Fibroblast of lung (primary cell): Measurements from ENCODE around the gene FGFBP2. TPM values are rescaled to one million over a fixed set of nuclear protein-coding genes. Genes with fewer than 3 reads are reported as not detected.

Source experiments
- DNase-seq, 2 donors: peaks; one replicate each; pipeline versions ENCODE4 v3.0.0 to v3.0.0-alpha.2; 2010; ENCODE audit warnings: low read depth in 2 of 2
- H2AFZ ChIP-seq: 2 replicates; pipeline ENCODE4 v1.5.1; 2012; ENCODE audit warnings: low read length, control low read depth, inconsistent platforms
- H3K27ac ChIP-seq: 2 replicates; pipeline ENCODE4 v1.5.1; 2011; ENCODE audit warnings: low read length, control low read depth; ENCODE audit not compliant: insufficient read depth
- H3K27me3 ChIP-seq: 2 replicates; pipeline ENCODE4 v1.5.1; 2011; ENCODE audit warnings: mild to moderate bottlenecking, low read length; ENCODE audit not compliant: control insufficient read depth, insufficient read depth
- H3K36me3 ChIP-seq: 2 replicates; pipeline ENCODE4 v1.5.1; 2011; ENCODE audit warnings: low read length; ENCODE audit not compliant: control insufficient read depth, insufficient read depth
- H3K4me1 ChIP-seq: 2 replicates; pipeline ENCODE4 v1.5.1; 2011; ENCODE audit warnings: low read length; ENCODE audit not compliant: control insufficient read depth, insufficient read depth; ENCODE audit errors: extremely low read depth
- H3K4me2 ChIP-seq: 2 replicates; pipeline ENCODE4 v1.5.1; 2011; ENCODE audit warnings: low read length, control low read depth; ENCODE audit not compliant: insufficient read depth; ENCODE audit errors: extremely low read depth
- H3K4me3 ChIP-seq, 4 experiments: fragments of 200-600 bp in 1 of 4; sonication (generic) in 1 of 4; replicated peaks in 1 of 4; 2 replicates each; pipeline ENCODE4 v1.5.1; 2011 to 2016; ENCODE audit warnings: low read length in 4 of 4, low read depth in 3 of 4, mild to moderate bottlenecking in 3 of 4, control low read depth in 2 of 4, inconsistent platforms in 1 of 4, mixed read lengths in 1 of 4; ENCODE audit not compliant: insufficient read depth in 1 of 4; ENCODE audit errors: control extremely low read depth in 1 of 4
- H3K79me2 ChIP-seq: 2 replicates; pipeline ENCODE4 v1.5.1; 2012; ENCODE audit warnings: mild to moderate bottlenecking, low read length, inconsistent platforms; ENCODE audit not compliant: control insufficient read depth, insufficient read depth
- H3K9ac ChIP-seq: 2 replicates; pipeline ENCODE4 v1.5.1; 2011; ENCODE audit warnings: mild to moderate bottlenecking, low read length, control low read depth; ENCODE audit not compliant: insufficient read depth
- H3K9me3 ChIP-seq: 2 replicates; pipeline ENCODE4 v1.5.1; 2012; ENCODE audit warnings: low read depth, low read length; ENCODE audit not compliant: control insufficient read depth, insufficient read depth
- H4K20me1 ChIP-seq: 2 replicates; pipeline ENCODE4 v1.5.1; 2011; ENCODE audit warnings: low read length; ENCODE audit not compliant: control insufficient read depth, insufficient read depth; ENCODE audit errors: extremely low read depth
- CTCF ChIP-seq, 2 donors: IDR thresholded peaks in 1 of 2; conservative IDR thresholded peaks in 1 of 2; 1 replicate in 1 of 2; 2 replicates in 1 of 2; pipeline ENCODE4 v1.5.1; 2011 to 2012; ENCODE audit warnings: low read length in 2 of 2, control low read depth in 1 of 2, inconsistent platforms in 1 of 2, low read depth in 1 of 2, mild to moderate bottlenecking in 1 of 2
- EZH2 ChIP-seq: IDR thresholded peaks from 2 replicates; pipeline ENCODE4 v1.5.1; 2012; ENCODE audit warnings: low read length, control low read depth, mild to moderate bottlenecking; ENCODE audit errors: missing control alignments
- polyA plus RNA-seq, 2 donors: library from polyadenylated mRNA; depleted of rRNA in 1 of 2; stranded (reverse) in 1 of 2; unstranded in 1 of 2; fragments of >200 nt; gene quantifications; 2 replicates each; pipeline ENCODE4 v1.2.1, GENCODE V29; 2011 to 2012; ENCODE audit warnings: missing spikeins in 1 of 2
- total RNA-seq: library from RNA; depleted of rRNA; stranded (reverse); fragments of >200 nt; gene quantifications from 2 replicates; pipeline ENCODE4 v1.2.1, GENCODE V29; 2014

Gene FGFBP2
- total and polyA plus RNA-seq, 2 donors (not counting 1 experiment from before 2014, with no cell fraction given): 0.09 TPM; not detected in 1

- H3K27ac ChIP-seq: no peak overlapping the region
- no peak overlapping the region for H3K4me3 ChIP-seq
- H2AFZ ChIP-seq: no peak overlapping the region
- DNase-seq: no peak
- no peak overlapping the region for H3K9ac ChIP-seq
- H3K79me2 ChIP-seq: no peaks in the 10 kb centered on the region
- no peaks in the 10 kb centered on the region for H4K20me1 ChIP-seq
- no peak overlapping the region for H3K4me2 ChIP-seq
- TF ChIP-seq CTCF (conservative IDR thresholded peaks at IDR 0.05 in 1 of 2, IDR thresholded peaks at IDR 0.05 in 1 of 2; ENCODE audit: low read depth in 1 of 2, low read length in 2 of 2) (no peak), EZH2 (no peak)
- no peaks in the 10 kb centered on the region for H3K4me1 ChIP-seq
- H3K27me3 ChIP-seq: no peaks in the 10 kb centered on the region
- H3K36me3 ChIP-seq: no peaks in the 10 kb centered on the region
- no peaks in the 10 kb centered on the region for H3K9me3 ChIP-seq
Measured at GRCh38 chr4:15945516-15945915, 17.5 kb downstream of the FGFBP2 start.

GRCh38 chr4:15944895-15945294 is 18.1 kb downstream of the FGFBP2 start:
- Histone ChIP-seq H3K9me3 (no peaks in the 10 kb centered on the region), H3K36me3 (no peaks in the 10 kb centered on the region), H3K9ac (no peak overlapping the region), H2AFZ (no peak overlapping the region), H3K27ac (no peak overlapping the region), H3K27me3 (no peaks in the 10 kb centered on the region), H3K4me1 (no peaks in the 10 kb centered on the region), H4K20me1 (no peaks in the 10 kb centered on the region), H3K4me3 (no peak overlapping the region), H3K4me2 (no peak overlapping the region), H3K79me2 (no peaks in the 10 kb centered on the region)
- no peak for DNase-seq
- TF ChIP-seq EZH2: no peak
- no peak for TF ChIP-seq CTCF (conservative IDR thresholded peaks at IDR 0.05 in 1 of 2, IDR thresholded peaks at IDR 0.05 in 1 of 2; ENCODE audit: low read depth in 1 of 2, low read length in 2 of 2)

- Histone ChIP-seq H3K79me2 (no peaks in the 10 kb centered on the region), H3K27me3 (no peaks in the 10 kb centered on the region), H3K36me3 (no peaks in the 10 kb centered on the region)
Measured at GRCh38 chr4:15942283-15942682, 20.7 kb downstream of the FGFBP2 start.

More at GRCh38 chr4:15942283-15942682, 20.7 kb downstream of the FGFBP2 start:
- DNase-seq: no peak
- no peak overlapping the region for H3K4me3 ChIP-seq
- no peak overlapping the region for H2AFZ ChIP-seq
- no peaks in the 10 kb centered on the region for H4K20me1 ChIP-seq
- H3K9me3 ChIP-seq: no peaks in the 10 kb centered on the region
- no peak overlapping the region for H3K4me2 ChIP-seq
- no peaks in the 10 kb centered on the region for H3K4me1 ChIP-seq
- no peak overlapping the region for H3K9ac ChIP-seq
- TF ChIP-seq CTCF (conservative IDR thresholded peaks at IDR 0.05 in 1 of 2, IDR thresholded peaks at IDR 0.05 in 1 of 2; ENCODE audit: low read depth in 1 of 2, low read length in 2 of 2) (no peak), EZH2 (no peak)
- no peak overlapping the region for H3K27ac ChIP-seq
